IMR-90 (cell line): Measurements from ENCODE around the gene STAB1. TPM values are rescaled to one million over a fixed set of nuclear protein-coding genes. Genes with fewer than 3 reads are reported as not detected.
A peak's percentile ranks its signal among the peaks of the same experiment; 100 is the strongest.

Experiments used
- ATAC-seq: fragments of 200-7000 bp; cut with Tn5 transposase; 2 replicates; pipeline ENCODE4 v1.9.1; 2020; ENCODE audit warnings: low read depth, mild to moderate bottlenecking, moderate library complexity
- BruUV-seq: library from RNA; stranded (reverse); fragments of 400-500 nt; replicated peaks from 2 replicates; lab custom pipeline; 2021; lab: Mats Ljungman, UMichigan
- CTCF ChIA-PET: fragments of 300-600 bp; formaldehyde crosslinking; extraction: SDS; loops from one replicate; lab custom pipeline; 2021; ENCODE audit warnings: antibody characterized with exemption; lab: Yijun Ruan, JAX
- POLR2A ChIA-PET: fragments of 300-600 bp; sonication (Branson Sonifier 250); formaldehyde crosslinking; loops from one replicate; lab custom pipeline; 2022; ENCODE audit warnings: antibody characterized with exemption; ENCODE audit not compliant: unreplicated experiment; lab: Charles Lee
- DNase-seq: peaks from one replicate; pipeline ENCODE4 v3.0.0; 2013
- H2AFZ ChIP-seq: replicated peaks from 2 replicates; pipeline ENCODE3; 2013; ENCODE audit warnings: low read length, mild to moderate bottlenecking; ENCODE audit not compliant: poor library complexity
- H2AK5ac ChIP-seq: 2 replicates; pipeline ENCODE4 v1.6.1; 2013; ENCODE audit warnings: low read depth, low read length, inconsistent platforms
- H2AK9ac ChIP-seq: replicated peaks from 2 replicates; pipeline ENCODE3; 2013; ENCODE audit warnings: mild to moderate bottlenecking, low read depth, low read length, moderate library complexity; ENCODE audit not compliant: poor library complexity
- H2BK120ac ChIP-seq: 2 replicates; pipeline ENCODE4 v1.6.1; 2013; ENCODE audit warnings: low read depth, low read length, inconsistent platforms
- H2BK15ac ChIP-seq: 3 replicates; pipeline ENCODE4 v1.6.1; 2013; ENCODE audit warnings: low read depth, low read length, inconsistent platforms
- H2BK20ac ChIP-seq: 2 replicates; pipeline ENCODE4 v1.6.1; 2013; ENCODE audit warnings: low read depth, mild to moderate bottlenecking, inconsistent platforms, low read length, moderate library complexity
- H2BK5ac ChIP-seq: 2 replicates; pipeline ENCODE4 v1.6.1; 2013; ENCODE audit warnings: mild to moderate bottlenecking, low read depth, low read length, inconsistent platforms; ENCODE audit not compliant: poor library complexity, severe bottlenecking
- H3K14ac ChIP-seq: replicated peaks from 2 replicates; pipeline ENCODE4 v1.6.1; 2013; ENCODE audit warnings: low read depth, low read length, inconsistent platforms
- H3K18ac ChIP-seq: 2 replicates; pipeline ENCODE4 v1.6.1; 2013; ENCODE audit warnings: low read depth, low read length, control low read depth
- H3K23ac ChIP-seq: 2 replicates; pipeline ENCODE4 v1.6.1; 2013; ENCODE audit warnings: low read depth, low read length, inconsistent platforms
- H3K27ac ChIP-seq: 2 replicates; pipeline ENCODE4 v1.5.1; 2013; ENCODE audit warnings: mild to moderate bottlenecking, control low read depth, low read length; ENCODE audit not compliant: insufficient read depth
- H3K27me3 ChIP-seq: 2 replicates; pipeline ENCODE4 v1.6.1; 2013; ENCODE audit warnings: low read length; ENCODE audit not compliant: control insufficient read depth, insufficient read depth
- H3K36me3 ChIP-seq: 2 replicates; pipeline ENCODE4 v1.6.1; 2013; ENCODE audit warnings: low read length, mixed read lengths; ENCODE audit not compliant: control insufficient read depth, insufficient read depth
- H3K4ac ChIP-seq: 2 replicates; pipeline ENCODE4 v1.6.1; 2013; ENCODE audit warnings: low read depth, low read length, inconsistent platforms
- H3K4me1 ChIP-seq: 2 replicates; pipeline ENCODE4 v1.6.1; 2013; ENCODE audit warnings: low read length, mixed read lengths; ENCODE audit not compliant: control insufficient read depth, insufficient read depth
- H3K4me2 ChIP-seq: 2 replicates; pipeline ENCODE4 v1.6.1; 2013; ENCODE audit warnings: low read depth, mild to moderate bottlenecking, control low read depth, low read length, moderate library complexity
- H3K4me3 ChIP-seq: 2 replicates; pipeline ENCODE4 v1.5.1; 2013; ENCODE audit warnings: low read depth, mild to moderate bottlenecking, control low read depth, low read length, moderate library complexity; ENCODE audit not compliant: insufficient read depth
- H3K56ac ChIP-seq: 2 replicates; pipeline ENCODE4 v1.6.1; 2013; ENCODE audit warnings: low read length, inconsistent platforms; ENCODE audit not compliant: insufficient read depth; ENCODE audit errors: extremely low read depth
- H3K79me1 ChIP-seq, 2 experiments: 2 replicates each; pipeline ENCODE4 v1.6.1; 2013; ENCODE audit warnings: low read length in 2 of 2, inconsistent platforms in 1 of 2, low read depth in 1 of 2
- H3K9ac ChIP-seq: 2 replicates; pipeline ENCODE4 v1.6.1; 2013; ENCODE audit warnings: low read depth, low read length, control low read depth
- H3K9me1 ChIP-seq: 2 replicates; pipeline ENCODE4 v1.6.1; 2013; ENCODE audit warnings: low read length, inconsistent platforms; ENCODE audit not compliant: insufficient read depth
- H3K9me3 ChIP-seq: 2 replicates; pipeline ENCODE4 v1.6.1; 2013; ENCODE audit warnings: low read length; ENCODE audit not compliant: control insufficient read depth, insufficient read depth
- H4K20me1 ChIP-seq: 2 replicates; pipeline ENCODE4 v1.6.1; 2013; ENCODE audit warnings: low read length, inconsistent platforms; ENCODE audit not compliant: insufficient read depth
- H4K5ac ChIP-seq: 2 replicates; pipeline ENCODE4 v1.6.1; 2013; ENCODE audit warnings: mild to moderate bottlenecking, low read depth, low read length, control low read depth
- H4K8ac ChIP-seq, 2 experiments: 2 replicates each; pipeline ENCODE4 v1.6.1; 2013; ENCODE audit warnings: low read depth in 2 of 2, low read length in 2 of 2, control low read depth in 1 of 2, inconsistent platforms in 1 of 2
- H4K91ac ChIP-seq: 2 replicates; pipeline ENCODE4 v1.6.1; 2013; ENCODE audit warnings: low read depth, low read length, inconsistent platforms; ENCODE audit not compliant: insufficient read depth
- BHLHE40 ChIP-seq: fragments of 150-350 bp; IDR thresholded peaks from 2 replicates; pipeline ENCODE4 v1.6.1; 2016; ENCODE audit warnings: mild to moderate bottlenecking, low read depth, low read length
- CEBPB ChIP-seq: IDR thresholded peaks from 2 replicates; pipeline ENCODE4 v1.6.1; 2012; ENCODE audit warnings: low read depth, low read length, improper control_type of control experiment
- CHD1 ChIP-seq: IDR thresholded peaks from 2 replicates; pipeline ENCODE4 v1.6.1; 2012; ENCODE audit warnings: low read depth, low read length, improper control_type of control experiment
- CTCF ChIP-seq: conservative IDR thresholded peaks from 2 replicates; pipeline ENCODE4 v1.5.1; 2012; ENCODE audit warnings: mild to moderate bottlenecking, low read depth, low read length, improper control_type of control experiment
- ELK1 ChIP-seq: fragments of 150-350 bp; IDR thresholded peaks from 2 replicates; pipeline ENCODE4 v1.6.1; 2016; ENCODE audit warnings: low read depth, mild to moderate bottlenecking, low read length, moderate library complexity, borderline replicate concordance
- FOS ChIP-seq: fragments of 150-350 bp; IDR thresholded peaks from 2 replicates; pipeline ENCODE4 v1.6.1; 2016; ENCODE audit warnings: low read depth, low read length
- MAFK ChIP-seq: IDR thresholded peaks from 2 replicates; pipeline ENCODE4 v1.6.1; 2012; ENCODE audit warnings: low read depth, low read length, improper control_type of control experiment
- MAZ ChIP-seq: IDR thresholded peaks from 2 replicates; pipeline ENCODE4 v1.6.1; 2012; ENCODE audit warnings: low read depth, mild to moderate bottlenecking, low read length, improper control_type of control experiment, moderate library complexity, borderline replicate concordance
- MXI1 ChIP-seq: IDR thresholded peaks from 2 replicates; pipeline ENCODE4 v1.6.1; 2012; ENCODE audit warnings: low read depth, mild to moderate bottlenecking, low read length, moderate library complexity, borderline replicate concordance
- NFE2L2 ChIP-seq: fragments of 150-350 bp; IDR thresholded peaks from 2 replicates; pipeline ENCODE4 v1.6.1; 2016; ENCODE audit warnings: low read depth, mild to moderate bottlenecking, low read length
- POLR2A ChIP-seq: IDR thresholded peaks from 2 replicates; pipeline ENCODE4 v1.6.1; 2012; ENCODE audit warnings: mild to moderate bottlenecking, low read depth, low read length
- RAD21 ChIP-seq: IDR thresholded peaks from 2 replicates; pipeline ENCODE4 v1.6.1; 2012; ENCODE audit warnings: low read length, improper control_type of control experiment
- RCOR1 ChIP-seq: IDR thresholded peaks from 2 replicates; pipeline ENCODE4 v1.6.1; 2012; ENCODE audit warnings: mild to moderate bottlenecking, low read length, improper control_type of control experiment; ENCODE audit not compliant: insufficient replicate concordance
- RFX5 ChIP-seq: IDR thresholded peaks from 2 replicates; pipeline ENCODE4 v1.8.0; 2012; ENCODE audit warnings: low read depth, mild to moderate bottlenecking, low read length, moderate library complexity
- SMC3 ChIP-seq: fragments of 150-350 bp; IDR thresholded peaks from 2 replicates; pipeline ENCODE4 v1.6.1; 2016; ENCODE audit warnings: low read depth, mild to moderate bottlenecking, antibody characterized with exemption, low read length, moderate library complexity
- WGBS, 2 experiments: methylation state at CpG; one replicate each; pipeline versions ENCODE4 v1.1.5 to v1.1.7; 2013; ENCODE audit warnings: missing lambda C conversion rate in 2 of 2; ENCODE audit not compliant: insufficient read length in 1 of 2; ENCODE audit errors: extremely low coverage in 2 of 2; 5-methylcytosine and 5-hydroxymethylcytosine counted together
- dilution Hi-C: fragments of 300-500 bp; cut with HindIII; formaldehyde crosslinking; loops from one replicate; pipeline ENCODE4 v1.14.3; 2018; ENCODE audit warnings: low sequenced_read_pairs; ENCODE audit not compliant: unreplicated experiment
- in situ Hi-C: fragments of 300-500 bp; cut with MboI; formaldehyde crosslinking; loops from 3 replicates; pipeline ENCODE4 v1.14.3; 2019; ENCODE audit warnings: low sequenced_read_pairs, inconsistent platforms, mixed read lengths
- intact Hi-C: fragments of 100-400 bp; cut with micrococcal nuclease; formaldehyde crosslinking; loops from 2 replicates; pipeline ENCODE4 v1.10.0; 2022
- polyA plus RNA-seq, 3 experiments: library from polyadenylated mRNA; depleted of rRNA; stranded (reverse); fragments of >200 nt; gene quantifications; 2 replicates each; pipeline ENCODE4 v1.2.3, GENCODE V29; 2012; ENCODE audit warnings: low replicate concordance in 1 of 3
- total RNA-seq: library from RNA; depleted of rRNA; stranded (reverse); fragments of >200 nt; gene quantifications from 2 replicates; pipeline ENCODE4 v1.2.3, GENCODE V29; 2012

STAB1 gene
- total and polyA plus RNA-seq, 2 of the 4 experiments (the other 2 are of a cell fraction): not detected

- no peak overlapping the region for H2AK5ac ChIP-seq
- H3K9me1 ChIP-seq: peaks cover 18% of the 10 kb centered on the region
- H2BK120ac ChIP-seq: no peak overlapping the region
- H4K8ac ChIP-seq: no peak overlapping the region
- POLR2A ChIA-PET: no interaction called here
- no peaks in the 10 kb centered on the region for H3K27me3 ChIP-seq
- dilution Hi-C loops (no loop called here), in situ Hi-C loops (no loop called here), intact Hi-C loops (no loop called here)
- H3K9me3 ChIP-seq: no peaks in the 10 kb centered on the region
- peak; percentile 46 for DNase-seq
- peaks cover 41% of the 10 kb centered on the region for H3K36me3 ChIP-seq
- no peak overlapping the region for H2BK20ac ChIP-seq
- H3K4me2 ChIP-seq: no peak overlapping the region
- H4K5ac ChIP-seq: no peak overlapping the region
- no peak overlapping the region for H3K56ac ChIP-seq
- peaks cover 17 to 83% of the 10 kb centered on the region in 2 experiments for H3K79me1 ChIP-seq
- H3K23ac ChIP-seq: 0 out of 2 replicates have a peak overlapping the region, but pooled peaks have one; percentile 34
- H3K27ac ChIP-seq: no peak overlapping the region
- no peak for ATAC-seq
- no peak overlapping the region for H3K14ac ChIP-seq
- no peak overlapping the region for H3K18ac ChIP-seq
- CTCF ChIA-PET: no interaction called here
- H4K91ac ChIP-seq: no peak overlapping the region; the same call in 1 of the 2 replicates
- H3K4ac ChIP-seq: no peak overlapping the region
- no peak overlapping the region for H3K4me3 ChIP-seq
- no peak overlapping the region for H2AFZ ChIP-seq
- BruUV-seq: no TSS peak
- WGBS, 2 experiments: 61% methylated on average over 7 of the region's 12 CpGs; no CpG with 5 or more reads in 1 of the 2 experiments
- H3K4me1 ChIP-seq: peaks cover 24% of the 10 kb centered on the region
- H2BK5ac ChIP-seq: no peak overlapping the region
- H3K9ac ChIP-seq: no peak overlapping the region
- H2AK9ac ChIP-seq: no peak overlapping the region
- H2BK15ac ChIP-seq: no peak overlapping the region
- peaks cover 46% of the 10 kb centered on the region for H4K20me1 ChIP-seq
- TF ChIP-seq MAFK (no peak), MAZ (no peak), MXI1 (no peak), CEBPB (no peak), SMC3 (no peak), FOS (no peak), CTCF (no peak), ELK1 (no peak), BHLHE40 (no peak), NFE2L2 (no peak), RAD21 (no peak), POLR2A (no peak), CHD1 (no peak), RFX5 (no peak), RCOR1 (no peak)
These were observed 34.5 kb downstream of the STAB1 start for GRCh38 chr3:52529376-52530333.
